8988T (cell line): Measurements from ENCODE around the gene PXDC1.
"Not testable (repeated sequence)": the region's sequence is repeated elsewhere in the genome, so short reads cannot be mapped to it uniquely, and the experiment has no call there.

Experiments
- DNase-seq: peaks from one replicate; pipeline ENCODE4 v3.0.0; 2011

Gene PXDC1

DNA sequence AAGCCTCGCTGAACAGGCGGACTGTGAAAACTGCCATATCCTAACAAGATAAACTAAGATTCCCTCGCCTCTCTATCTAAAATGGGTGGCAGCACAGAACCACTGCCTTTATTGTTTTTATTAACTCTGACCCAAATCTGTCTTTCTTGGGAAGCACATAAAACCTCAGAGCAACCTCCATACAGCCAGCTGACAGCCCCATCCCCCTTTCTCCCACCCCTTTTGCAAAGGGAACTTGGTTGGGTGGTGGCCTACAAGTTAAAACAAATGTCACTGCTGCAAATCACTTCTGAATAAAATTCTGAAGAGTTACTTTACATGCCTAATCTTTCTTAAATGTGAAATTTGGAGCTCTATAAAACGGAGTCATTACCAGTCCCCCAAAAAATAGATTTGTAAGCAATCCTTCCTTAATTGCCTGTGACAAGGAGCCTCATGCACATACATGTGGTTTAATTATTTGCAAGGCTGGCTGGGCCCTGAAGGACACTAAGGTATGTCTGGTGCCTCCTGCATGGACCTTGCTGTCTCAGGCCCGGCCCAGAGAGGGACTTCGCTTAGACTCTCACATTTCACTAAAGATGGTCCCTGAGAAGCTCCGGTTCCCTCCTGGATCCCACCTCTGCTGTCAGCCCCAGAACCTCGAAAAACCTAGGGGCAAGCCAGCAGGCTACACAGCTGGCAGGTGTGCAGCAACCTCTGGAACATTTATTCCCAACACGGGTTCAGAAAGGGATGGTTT, 21.7 kb downstream of the PXDC1 start:
- DNase-seq = no peak

DNA sequence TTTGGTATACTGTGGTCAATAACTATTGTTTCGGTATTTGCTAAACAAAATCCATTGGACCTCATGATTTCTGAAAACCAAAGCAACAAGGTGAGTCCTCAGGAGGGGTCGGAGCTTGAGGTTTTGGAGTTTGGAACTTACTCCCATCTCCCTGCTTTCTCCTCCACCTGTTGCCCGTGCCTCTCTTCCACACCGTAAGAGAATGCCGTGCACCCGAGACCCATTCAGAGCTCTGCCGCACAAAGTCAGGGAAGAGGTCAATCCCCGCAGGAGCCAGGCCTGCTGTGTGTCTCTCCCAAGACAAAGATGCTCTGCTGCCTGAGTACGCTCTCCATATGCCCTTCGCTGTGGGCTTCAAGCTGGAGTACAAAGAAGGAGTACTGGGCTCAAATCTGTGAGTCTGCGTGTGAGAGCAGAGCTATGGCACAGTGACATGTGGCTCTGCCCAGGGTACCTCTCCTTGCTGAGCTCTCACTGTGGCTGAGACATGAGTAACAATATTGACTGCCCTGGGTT, 23.9 kb downstream of the PXDC1 start:
- DNase-seq = no peak

GRCh38 chr6:3727036-3727435, 24.5 kb downstream of the PXDC1 start:
- no peak for DNase-seq

DNA sequence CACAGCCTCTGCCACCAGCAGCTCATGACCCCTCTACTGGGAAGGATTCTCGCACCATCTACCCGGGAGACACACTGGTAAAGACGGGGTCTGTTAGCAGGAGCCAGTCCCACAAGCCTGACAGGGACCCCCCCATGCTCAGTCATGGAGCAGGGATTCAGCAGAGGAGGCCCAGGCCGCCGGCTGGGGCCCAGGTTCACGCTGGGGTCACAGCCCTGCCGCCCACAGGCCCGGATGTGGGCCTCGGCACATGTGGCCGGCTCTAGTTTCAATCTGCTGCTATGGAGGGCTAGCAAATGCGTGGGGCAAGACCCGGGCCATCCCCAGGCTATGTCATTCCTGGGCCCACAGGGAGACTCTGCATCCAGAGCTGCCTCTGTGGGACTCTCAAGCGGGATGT, 25.1 kb downstream of the PXDC1 start:
- DNase-seq = no peak

DNA sequence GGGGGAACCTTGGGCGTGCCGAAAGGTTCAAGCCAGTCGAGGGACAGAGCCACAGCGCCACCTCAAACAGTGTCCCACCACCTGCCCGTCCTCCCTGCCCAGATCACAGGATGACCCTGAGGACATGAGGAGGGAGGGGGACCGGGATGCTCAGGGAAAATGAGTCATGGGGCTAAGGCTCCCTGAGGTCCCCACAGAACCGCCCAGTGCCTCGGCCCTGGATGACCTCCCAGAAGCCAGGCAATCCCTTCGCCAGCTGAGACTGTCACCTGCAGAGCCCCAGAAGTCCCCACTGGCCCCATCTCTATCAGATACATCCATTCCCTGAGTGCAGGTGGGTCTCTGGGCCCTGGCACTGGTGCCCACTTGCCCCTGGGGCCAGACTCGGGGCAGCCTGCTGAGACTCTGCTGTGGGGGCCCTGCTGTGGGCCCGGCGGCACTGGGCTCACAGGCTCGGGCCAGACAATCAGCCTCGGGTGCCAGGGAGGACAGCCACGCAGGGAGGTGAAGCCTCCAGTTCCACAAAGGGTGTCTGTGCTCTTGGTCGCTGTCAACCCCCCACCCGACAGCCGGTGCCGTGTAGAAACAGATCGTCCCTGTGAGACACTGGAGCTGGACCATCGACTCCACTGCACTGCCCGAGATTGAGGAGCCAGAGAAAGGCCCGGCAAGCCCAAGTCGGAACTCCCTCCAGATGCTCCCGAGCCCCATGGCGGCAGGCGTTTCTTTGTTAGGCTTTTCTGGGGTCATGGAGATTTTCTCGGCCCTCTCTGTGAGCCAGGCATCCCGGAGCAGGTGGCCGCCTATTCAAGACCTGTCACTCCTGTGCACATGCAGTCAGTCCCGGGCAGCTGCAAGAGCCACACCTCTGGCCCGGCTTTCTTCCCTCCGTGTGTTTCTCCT, 26.1 kb downstream of the PXDC1 start:
- no peak for DNase-seq

GRCh38 chr6:3724451-3725144, 26.9 kb downstream of the PXDC1 start:
- DNase-seq = no peak

DNA sequence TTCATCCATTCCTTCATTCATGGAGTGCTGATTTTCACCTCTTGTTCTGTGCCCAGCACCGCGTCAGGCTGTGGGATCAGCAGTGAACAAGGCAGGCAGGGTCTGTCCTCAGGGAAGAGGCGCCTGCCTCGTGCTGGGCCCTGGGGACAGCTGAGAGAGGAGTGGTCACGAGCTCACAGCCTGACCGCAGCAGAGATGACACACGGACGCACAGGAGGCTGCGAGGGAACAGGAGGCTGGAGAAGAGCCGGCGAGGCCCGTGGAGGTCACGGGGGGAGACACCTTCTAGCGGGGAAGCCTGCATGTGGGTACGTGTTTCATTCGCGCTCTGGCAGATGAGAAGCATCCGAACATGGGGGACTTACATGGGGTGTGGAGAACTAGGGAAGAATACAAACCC, 27.5 kb downstream of the PXDC1 start:
- DNase-seq = no peak

GRCh38 chr6:3723251-3723650, 28.3 kb downstream of the PXDC1 start:
- no peak for DNase-seq

DNA sequence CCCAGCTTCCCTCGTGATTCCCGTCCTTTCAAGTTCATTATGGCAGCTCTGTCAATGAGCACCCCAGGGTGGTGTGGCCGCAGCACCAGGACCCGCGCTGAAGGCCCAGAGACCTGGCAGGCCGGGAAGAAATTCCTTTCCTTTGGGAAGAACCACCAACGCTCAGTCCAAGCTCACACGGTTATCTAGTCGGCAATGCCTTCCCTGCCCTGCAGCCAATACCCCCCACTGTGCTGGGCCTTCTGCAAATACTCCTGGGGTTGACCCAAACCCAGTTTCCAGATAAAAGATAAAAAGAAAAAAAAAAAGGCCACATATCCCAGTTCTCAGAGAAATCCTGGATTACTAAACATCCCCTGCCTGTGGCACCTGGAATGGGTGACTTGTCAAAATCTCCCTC, 28.7 kb downstream of the PXDC1 start:
- no peak for DNase-seq

DNA sequence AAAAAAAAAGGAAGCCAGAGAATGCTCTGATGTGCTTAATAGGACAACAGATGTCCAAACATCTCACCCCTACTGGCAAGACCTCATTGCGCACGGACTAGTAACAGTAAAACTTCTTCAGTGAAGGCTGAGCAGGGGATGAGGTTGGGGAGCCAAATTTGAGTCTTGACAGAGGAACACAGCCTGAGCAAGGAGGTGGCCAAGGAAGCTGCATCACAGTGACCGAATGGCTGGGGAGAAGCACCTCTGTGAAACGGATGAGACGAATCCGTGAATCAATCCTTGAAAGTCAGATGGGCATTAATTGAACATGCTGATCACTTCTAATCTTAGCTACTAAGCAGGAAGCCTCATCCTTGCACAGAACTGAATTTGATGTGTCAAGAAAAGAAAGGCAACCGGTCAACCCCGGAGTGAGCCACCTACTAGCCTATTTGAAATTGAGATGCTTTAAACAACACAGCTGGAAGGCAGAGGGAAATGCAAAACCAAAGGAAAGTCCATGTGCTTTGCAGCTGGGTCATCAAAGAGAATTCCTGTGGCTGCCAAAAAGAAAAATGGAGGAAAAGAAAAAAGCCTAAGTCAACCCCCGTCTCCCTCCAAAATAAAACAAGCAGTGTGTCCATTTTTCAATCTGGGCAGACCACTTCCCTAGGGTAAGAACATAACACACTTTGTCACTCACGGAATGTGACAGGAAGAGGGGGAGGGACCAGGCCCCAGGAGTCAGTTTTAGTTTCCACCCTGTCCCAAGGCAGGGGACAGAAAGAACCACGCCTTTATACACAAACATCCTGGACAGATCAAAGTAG, 29.5 kb downstream of the PXDC1 start:
- DNase-seq = no peak

DNA sequence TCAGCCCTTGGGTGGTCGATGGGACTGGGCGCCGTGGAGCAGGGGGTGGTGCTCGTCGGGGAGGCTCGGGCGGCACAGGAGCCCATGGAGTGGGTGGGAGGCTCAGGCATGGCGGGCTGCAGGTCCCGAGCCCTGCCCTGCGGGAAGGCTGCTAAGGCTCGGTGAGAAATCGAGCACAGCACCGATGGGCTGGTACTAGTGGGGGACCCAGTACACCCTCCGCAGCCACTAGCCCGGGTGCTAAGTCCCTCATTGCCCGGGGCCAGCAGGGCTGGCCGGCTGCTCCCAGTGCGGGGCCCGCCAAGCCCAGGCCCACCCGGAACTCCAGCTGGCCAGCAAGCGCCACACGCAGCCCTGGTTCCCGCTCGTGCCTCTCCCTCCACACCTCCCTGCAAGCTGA, 30.7 kb downstream of the PXDC1 start:
- DNase-seq = not testable (repeated sequence)

GRCh38 chr6:3719462-3720308, 31.8 kb downstream of the PXDC1 start:
- DNase-seq = no peak

- DNase-seq = no peak
Observed at GRCh38 chr6:3718407-3718806, 33.1 kb downstream of the PXDC1 start.

DNA sequence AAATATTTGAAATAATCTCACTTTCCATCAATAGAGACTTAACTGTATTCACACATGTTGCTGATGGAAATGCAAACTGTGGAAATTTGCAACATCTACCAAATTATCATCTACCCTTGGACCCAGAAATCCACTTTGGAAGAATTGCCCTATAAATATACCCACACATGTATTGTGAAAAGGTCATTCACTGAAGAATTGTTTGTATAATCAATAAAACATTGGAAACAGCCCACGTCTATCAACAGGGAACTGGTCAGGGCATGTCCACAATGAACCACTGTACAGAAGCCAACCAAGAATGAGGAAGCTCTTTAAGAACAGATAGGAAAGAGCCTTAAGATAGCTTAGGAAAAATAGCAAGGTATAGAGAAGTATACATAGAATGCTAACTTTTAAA, 36.2 kb downstream of the PXDC1 start:
- no peak for DNase-seq

- no peak for DNase-seq
Observed at GRCh38 chr6:3714768-3715167, 36.7 kb downstream of the PXDC1 start.

DNA sequence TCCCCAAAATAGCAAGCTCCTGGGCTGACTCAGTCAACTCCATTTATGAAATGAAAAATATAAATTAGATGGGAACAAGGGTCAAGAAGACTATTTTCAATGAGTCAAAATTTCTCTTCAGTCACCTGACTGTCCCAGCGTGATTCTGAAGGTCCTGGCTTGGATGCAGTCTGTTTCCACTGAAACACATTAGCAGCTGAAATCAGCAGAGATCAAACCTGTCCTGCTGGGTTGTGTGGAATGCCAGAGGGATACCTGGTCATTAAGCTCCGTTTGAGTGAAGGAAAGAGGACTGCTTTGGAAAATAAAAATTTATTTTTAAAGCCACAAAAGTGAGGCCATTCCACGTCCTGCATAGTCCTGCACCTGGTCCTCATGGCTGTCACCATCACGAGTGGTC, 37.4 kb downstream of the PXDC1 start:
- DNase-seq = no peak

DNA sequence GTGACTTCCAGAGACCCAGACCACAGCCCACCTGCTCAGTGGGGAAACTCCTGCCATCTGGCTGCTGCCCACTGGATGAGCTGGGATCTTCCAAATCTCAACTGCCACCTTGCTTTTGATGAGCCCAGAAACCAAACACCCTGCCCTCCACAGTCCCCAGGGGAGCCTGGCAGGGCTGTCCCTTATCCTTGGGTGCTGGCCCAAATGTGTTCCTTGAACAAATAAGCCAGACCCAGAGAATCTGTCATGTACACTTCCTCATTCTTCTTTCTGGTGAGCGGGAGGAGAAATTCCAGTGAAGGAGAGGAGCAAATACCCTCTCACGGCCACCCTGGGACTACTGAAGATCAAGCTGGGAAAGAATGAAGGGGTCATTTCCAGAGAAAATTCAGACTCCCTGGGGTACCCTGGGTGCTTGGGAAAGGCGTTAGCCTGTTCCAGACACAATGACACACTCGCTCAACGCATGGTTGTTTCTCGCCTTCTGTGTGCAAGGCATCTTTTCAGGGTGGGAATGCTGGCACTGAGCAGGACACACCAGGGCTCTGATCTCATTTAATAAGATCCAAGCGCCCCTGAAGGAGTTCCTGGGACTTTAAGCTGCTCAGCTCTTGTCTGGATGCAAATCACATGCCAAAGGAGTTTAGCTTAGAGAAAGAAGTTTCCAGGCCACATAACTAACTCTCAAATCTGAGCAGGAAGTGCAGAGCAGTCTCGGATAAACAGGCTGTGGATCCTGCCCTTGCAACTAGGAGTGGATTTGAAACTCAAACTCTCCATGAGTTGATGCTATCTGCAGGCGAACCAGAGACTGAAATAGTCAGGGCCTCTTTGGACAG, 38.5 kb downstream of the PXDC1 start:
- DNase-seq = no peak

GRCh38 chr6:3711776-3712175, 39.7 kb downstream of the PXDC1 start:
- no peak for DNase-seq

- no peak for DNase-seq
Observed at GRCh38 chr6:3710403-3710802, 41.1 kb downstream of the PXDC1 start.

DNA sequence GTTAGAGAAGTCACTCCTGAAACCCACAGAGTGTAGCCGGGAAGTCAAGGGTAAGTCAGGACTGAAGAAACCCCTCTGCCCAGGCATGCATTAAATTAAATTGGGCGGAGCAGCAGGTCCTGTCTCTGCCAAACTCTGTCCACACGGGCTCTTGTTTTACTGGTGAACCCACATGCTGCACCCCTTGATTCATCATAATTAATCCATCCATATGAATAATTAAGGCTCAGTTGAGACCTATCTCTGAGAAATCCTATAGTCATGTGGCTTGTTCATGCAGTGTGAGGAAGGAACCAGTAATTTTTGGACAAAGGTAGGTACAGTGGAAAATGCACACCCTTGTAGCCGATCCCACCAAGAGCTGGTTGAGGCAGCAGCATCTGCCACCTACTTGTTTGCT, 43.0 kb downstream of the PXDC1 start:
- no peak for DNase-seq
